Measurements from ENCODE around the gene CFAP91. TPM values are rescaled to one million over a fixed set of nuclear protein-coding genes. Genes with fewer than 3 reads are reported as not detected.

Gene CFAP91
- total and polyA plus RNA-seq, 9 of the 15 experiments (the other 6 are each of a cell fraction or from before 2014, with no cell fraction given) = not detected

- TF ChIP-seq HNRNPLL (IDR thresholded peaks at IDR 0.05; ENCODE audit: low read depth, low read length, poor library complexity, severe bottlenecking) (no peak), SAFB2 (IDR thresholded peaks at IDR 0.05; ENCODE audit: borderline replicate concordance, low read depth, low read length, severe bottlenecking) (no peak), NFIC (IDR thresholded peaks at IDR 0.05) (peak; percentile 20; the same call in 1 of the 2 replicates)
- TF ChIP-seq, protein P1, sequence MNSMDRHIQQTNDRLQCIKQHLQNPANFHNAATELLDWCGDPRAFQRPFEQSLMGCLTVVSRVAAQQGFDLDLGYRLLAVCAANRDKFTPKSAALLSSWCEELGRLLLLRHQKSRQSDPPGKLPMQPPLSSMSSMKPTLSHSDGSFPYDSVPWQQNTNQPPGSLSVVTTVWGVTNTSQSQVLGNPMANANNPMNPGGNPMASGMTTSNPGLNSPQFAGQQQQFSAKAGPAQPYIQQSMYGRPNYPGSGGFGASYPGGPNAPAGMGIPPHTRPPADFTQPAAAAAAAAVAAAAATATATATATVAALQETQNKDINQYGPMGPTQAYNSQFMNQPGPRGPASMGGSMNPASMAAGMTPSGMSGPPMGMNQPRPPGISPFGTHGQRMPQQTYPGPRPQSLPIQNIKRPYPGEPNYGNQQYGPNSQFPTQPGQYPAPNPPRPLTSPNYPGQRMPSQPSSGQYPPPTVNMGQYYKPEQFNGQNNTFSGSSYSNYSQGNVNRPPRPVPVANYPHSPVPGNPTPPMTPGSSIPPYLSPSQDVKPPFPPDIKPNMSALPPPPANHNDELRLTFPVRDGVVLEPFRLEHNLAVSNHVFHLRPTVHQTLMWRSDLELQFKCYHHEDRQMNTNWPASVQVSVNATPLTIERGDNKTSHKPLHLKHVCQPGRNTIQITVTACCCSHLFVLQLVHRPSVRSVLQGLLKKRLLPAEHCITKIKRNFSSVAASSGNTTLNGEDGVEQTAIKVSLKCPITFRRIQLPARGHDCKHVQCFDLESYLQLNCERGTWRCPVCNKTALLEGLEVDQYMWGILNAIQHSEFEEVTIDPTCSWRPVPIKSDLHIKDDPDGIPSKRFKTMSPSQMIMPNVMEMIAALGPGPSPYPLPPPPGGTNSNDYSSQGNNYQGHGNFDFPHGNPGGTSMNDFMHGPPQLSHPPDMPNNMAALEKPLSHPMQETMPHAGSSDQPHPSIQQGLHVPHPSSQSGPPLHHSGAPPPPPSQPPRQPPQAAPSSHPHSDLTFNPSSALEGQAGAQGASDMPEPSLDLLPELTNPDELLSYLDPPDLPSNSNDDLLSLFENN (IDR thresholded peaks at IDR 0.05; ENCODE audit: low read depth in 2 of 2, low read length in 2 of 2) = no peak
These were observed 7.3 kb upstream of the CFAP91 start (continued) for GRCh38 chr3:119695480-119695879.

GRCh38 chr3:119697394-119697793 is 5.4 kb upstream of the CFAP91 start:
- WGBS (ENCODE audit: insufficient coverage, low coverage, missing lambda C conversion rate) = 21% methylated on average over 5 of the region's 5 CpGs
- Histone ChIP-seq H3K79me2 (ENCODE audit: control insufficient read depth, insufficient read depth, low read length) (no peaks in the 10 kb centered on the region), H4K20me1 (replicated peaks; ENCODE audit: control insufficient read depth, insufficient read depth, low read length) (no peaks in the 10 kb centered on the region), H3K4me1 (replicated peaks in 1 of 2; ENCODE audit: control insufficient read depth in 2 of 2, insufficient read depth in 2 of 2, low read length in 2 of 2) (peaks cover 0 to 2% of the 10 kb centered on the region in 2 experiments; a peak in 1 of 5 replicates), H3K9me1 (ENCODE audit: control insufficient read depth, insufficient read depth, low read length) (no peaks in the 10 kb centered on the region), H3K9me3 (replicated peaks; ENCODE audit: control insufficient read depth, insufficient read depth, low read depth, low read length) (no peaks in the 10 kb centered on the region; the same call in none of the 2 replicates), H3K27ac (ENCODE audit: extremely low read depth, low read depth, low read length) (no peak overlapping the region), H3K27me3 (ENCODE audit: control insufficient read depth in 2 of 2, insufficient read depth in 2 of 2, low read length in 2 of 2) (no peaks in the 10 kb centered on the region), H3K36me3 (ENCODE audit: control insufficient read depth, insufficient read depth, low read length) (no peaks in the 10 kb centered on the region), H3K4me2 (ENCODE audit: insufficient read depth, low read length) (no peak overlapping the region), H3K9ac (ENCODE audit: insufficient read depth in 1 of 2, low read depth in 2 of 2, low read length in 2 of 2) (no peak overlapping the region), H3K4me3 (no peak overlapping the region), H2AFZ (ENCODE audit: low read depth, low read length) (no peak overlapping the region)
- ATAC-seq = no peak
- intact Hi-C loops (cut with micrococcal nuclease) = no loop called here
- ChIA-PET POLR2A (interaction anchor here (0.6 kb wide), 1 partner anchor 822 kb away, joined by 3 read pairs; no protein-coding TSS in a partner anchor), CTCF (ENCODE audit: low intra/inter-chr PET ratio) (no interaction called here)
- BruUV-seq (replicated peaks) = no TSS peak
- in situ Hi-C loops (cut with MboI) = loop anchor here (25.0 kb wide), 2 partner anchors 560 to 810 kb away; partner anchors contain the start of gene TEX55
- DNase-seq (ENCODE audit: extremely low read depth in 1 of 4, low spot score in 3 of 4) = no peak
- FAIRE-seq = no peak
- TF ChIP-seq FUS (optimal IDR thresholded peaks at IDR 0.05; ENCODE audit: low read depth, low read length) (no peak), PTRF (tag; IDR thresholded peaks at IDR 0.05) (no peak), ZBTB40 (IDR thresholded peaks at IDR 0.05) (no peak), ZBTB40 (CRISPR knock-in tag; IDR thresholded peaks at IDR 0.05) (no peak)
